ENCODE data around the gene PBRM1. TPM values are rescaled to one million over a fixed set of nuclear protein-coding genes. Genes with fewer than 3 reads are reported as not detected.
A peak's percentile ranks its signal among the peaks of the same experiment; 100 is the strongest.

The PBRM1 gene
- total RNA-seq, 2 experiments from 2014 or later: 75.7 to 91.1 TPM

DNA sequence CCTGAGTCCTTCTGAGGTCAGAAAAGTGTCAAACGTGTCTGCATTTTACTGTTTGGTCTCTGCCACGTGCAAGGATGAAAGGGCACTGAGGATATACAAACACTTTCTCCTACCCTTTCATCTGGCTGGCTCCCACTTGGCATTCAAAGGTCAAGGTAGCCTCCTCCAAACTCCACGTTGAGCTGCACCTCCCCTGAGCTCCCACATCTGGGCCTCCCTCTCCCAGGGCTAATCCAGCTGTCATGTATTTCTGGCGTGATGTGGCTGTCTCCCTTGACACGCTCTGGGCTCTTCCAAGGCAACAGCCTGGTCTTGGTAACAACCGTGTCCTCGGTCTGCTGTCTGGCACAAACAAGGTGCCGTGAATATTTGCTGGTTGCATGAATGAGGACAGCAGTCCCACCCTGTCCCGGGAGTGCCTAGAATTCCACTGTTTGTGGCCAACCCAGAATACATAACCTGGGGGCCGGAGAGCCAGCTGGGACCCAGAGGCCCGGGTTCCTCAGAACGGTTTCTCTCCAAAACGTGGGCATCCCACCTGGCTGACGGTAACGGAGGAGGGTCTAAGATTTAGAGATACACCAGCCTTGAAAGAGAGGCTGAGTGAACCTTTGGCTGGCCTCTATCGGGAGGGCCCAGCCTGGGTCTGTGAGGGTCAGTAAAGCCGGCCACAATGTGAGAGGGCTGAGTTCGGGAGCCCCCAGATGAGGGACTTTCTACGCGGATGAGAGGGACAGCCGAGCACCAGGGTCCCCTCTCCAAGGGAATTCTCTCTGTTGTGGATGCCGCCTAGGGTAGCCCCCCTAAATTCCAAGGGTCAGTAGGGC, 19.1 kb upstream of the PBRM1 start:
- no peak for TF ChIP-seq EZH2phosphoT487 (IDR thresholded peaks at IDR 0.05; ENCODE audit: borderline replicate concordance, low read depth, low read length)
- TF ChIP-seq, protein P1, sequence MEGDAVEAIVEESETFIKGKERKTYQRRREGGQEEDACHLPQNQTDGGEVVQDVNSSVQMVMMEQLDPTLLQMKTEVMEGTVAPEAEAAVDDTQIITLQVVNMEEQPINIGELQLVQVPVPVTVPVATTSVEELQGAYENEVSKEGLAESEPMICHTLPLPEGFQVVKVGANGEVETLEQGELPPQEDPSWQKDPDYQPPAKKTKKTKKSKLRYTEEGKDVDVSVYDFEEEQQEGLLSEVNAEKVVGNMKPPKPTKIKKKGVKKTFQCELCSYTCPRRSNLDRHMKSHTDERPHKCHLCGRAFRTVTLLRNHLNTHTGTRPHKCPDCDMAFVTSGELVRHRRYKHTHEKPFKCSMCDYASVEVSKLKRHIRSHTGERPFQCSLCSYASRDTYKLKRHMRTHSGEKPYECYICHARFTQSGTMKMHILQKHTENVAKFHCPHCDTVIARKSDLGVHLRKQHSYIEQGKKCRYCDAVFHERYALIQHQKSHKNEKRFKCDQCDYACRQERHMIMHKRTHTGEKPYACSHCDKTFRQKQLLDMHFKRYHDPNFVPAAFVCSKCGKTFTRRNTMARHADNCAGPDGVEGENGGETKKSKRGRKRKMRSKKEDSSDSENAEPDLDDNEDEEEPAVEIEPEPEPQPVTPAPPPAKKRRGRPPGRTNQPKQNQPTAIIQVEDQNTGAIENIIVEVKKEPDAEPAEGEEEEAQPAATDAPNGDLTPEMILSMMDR (conservative IDR thresholded peaks at IDR 0.05; ENCODE audit: low read length): no peak
- peak overlapping the region; percentile 95 for H3K4me3 ChIP-seq (ENCODE audit: low read depth, low read length, poor library complexity, severe bottlenecking)
- intact Hi-C loops (cut with micrococcal nuclease; ENCODE audit: unreplicated experiment): no loop called here
- peak; percentile 31 for DNase-seq (ENCODE audit: low spot score)
- ChIA-PET CTCF (ENCODE audit: unreplicated experiment) (no interaction called here), POLR2A (interaction anchor here (1.5 to 7.4 kb wide), 3 partner anchors 14 to 54 kb away, joined by 3 to 44 read pairs (median 4); no protein-coding TSS in a partner anchor)
- peaks cover 48% of the 10 kb centered on the region for H3K79me2 ChIP-seq (ENCODE audit: insufficient read depth, low read depth, low read length)
- BruUV-seq (replicated peaks): no TSS peak
- H3K4me1 ChIP-seq (ENCODE audit: insufficient read depth, low read length, poor library complexity, severe bottlenecking): peaks cover 38% of the 10 kb centered on the region
- H4K20me1 ChIP-seq (ENCODE audit: insufficient read depth, low read length): peaks cover 10% of the 10 kb centered on the region; the same call in 1 of the 2 replicates
- peak overlapping the region; percentile 63 for H2AFZ ChIP-seq (ENCODE audit: low read length)
- peak overlapping the region; percentile 63 for H3K27ac ChIP-seq (ENCODE audit: low read depth, low read length, poor library complexity, severe bottlenecking)
- peak overlapping the region; percentile 98 for H3K4me2 ChIP-seq (ENCODE audit: low read length)
- no peaks in the 10 kb centered on the region for H3K9me3 ChIP-seq (ENCODE audit: low read length)
- H3K36me3 ChIP-seq (ENCODE audit: insufficient read depth, low read length): peaks cover 22% of the 10 kb centered on the region
- no peaks in the 10 kb centered on the region for H3K9me2 ChIP-seq (ENCODE audit: insufficient read depth, low read length)

DNA sequence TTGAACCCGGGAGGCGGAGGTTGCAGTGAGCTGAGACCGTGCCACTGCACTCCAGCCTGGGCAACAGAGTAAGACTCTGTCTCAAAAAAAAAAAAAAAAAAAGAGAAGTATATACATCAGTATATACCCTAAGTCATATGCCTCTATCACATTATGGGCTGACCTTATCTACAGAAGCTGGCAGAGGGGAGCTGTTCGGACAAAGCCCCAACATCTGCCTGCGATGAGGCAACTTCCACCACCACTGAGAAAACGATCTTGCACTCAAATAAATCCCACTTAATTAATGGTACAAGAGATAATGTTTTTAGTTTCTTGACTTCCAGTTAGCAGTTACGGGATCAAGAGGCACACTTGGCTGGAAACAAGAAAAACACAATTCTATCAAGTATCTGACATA, 17.6 kb upstream of the PBRM1 start:
- H3K4me3 ChIP-seq (ENCODE audit: low read depth, low read length, poor library complexity, severe bottlenecking): no peak overlapping the region
- no peaks in the 10 kb centered on the region for H3K9me3 ChIP-seq (ENCODE audit: low read length)
- H3K9me2 ChIP-seq (ENCODE audit: insufficient read depth, low read length): no peaks in the 10 kb centered on the region
- H2AFZ ChIP-seq (ENCODE audit: low read length): no peak overlapping the region
- peak overlapping the region; percentile 98 for H3K4me2 ChIP-seq (ENCODE audit: low read length)
- peaks cover 31% of the 10 kb centered on the region for H3K4me1 ChIP-seq (ENCODE audit: insufficient read depth, low read length, poor library complexity, severe bottlenecking)
- BruUV-seq (replicated peaks): no TSS peak
- H4K20me1 ChIP-seq (ENCODE audit: insufficient read depth, low read length): peaks cover 10% of the 10 kb centered on the region; the same call in 1 of the 2 replicates
- DNase-seq (ENCODE audit: low spot score): no peak
- intact Hi-C loops (cut with micrococcal nuclease; ENCODE audit: unreplicated experiment): no loop called here
- H3K27ac ChIP-seq (ENCODE audit: low read depth, low read length, poor library complexity, severe bottlenecking): no peak overlapping the region
- H3K36me3 ChIP-seq (ENCODE audit: insufficient read depth, low read length): peaks cover 10% of the 10 kb centered on the region; the same call in 1 of the 2 replicates
- ChIA-PET CTCF (ENCODE audit: unreplicated experiment) (no interaction called here), POLR2A (interaction anchor here (7.4 kb wide), 1 partner anchor 12 kb away, joined by 44 read pairs; no protein-coding TSS in a partner anchor)
- H3K79me2 ChIP-seq (ENCODE audit: insufficient read depth, low read depth, low read length): peaks cover 41% of the 10 kb centered on the region
- TF ChIP-seq, protein P1 (conservative IDR thresholded peaks at IDR 0.05; ENCODE audit: low read length): no peak
- TF ChIP-seq EZH2phosphoT487 (IDR thresholded peaks at IDR 0.05; ENCODE audit: borderline replicate concordance, low read depth, low read length): no peak

DNA sequence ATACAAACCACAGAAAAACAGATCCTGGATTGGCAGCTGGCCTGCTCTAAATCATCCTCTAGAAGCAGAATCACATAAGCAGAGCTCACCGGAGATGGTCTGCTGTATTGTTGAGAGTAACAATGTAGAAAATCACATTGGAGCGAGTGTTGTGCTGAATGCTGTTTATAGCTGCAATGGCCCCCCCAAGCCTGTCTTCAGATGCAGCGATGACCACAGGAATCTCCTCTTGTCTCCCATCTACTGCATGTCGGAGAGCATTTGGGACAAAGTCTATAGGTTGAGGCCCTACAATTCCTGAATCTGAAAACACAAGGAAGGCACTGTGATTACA, 11.9 kb upstream of the PBRM1 start:
- H3K27ac ChIP-seq (ENCODE audit: low read depth, low read length, poor library complexity, severe bottlenecking): peak overlapping the region; percentile 34
- BruUV-seq (replicated peaks): no TSS peak
- H3K36me3 ChIP-seq (ENCODE audit: insufficient read depth, low read length): peaks cover 61% of the 10 kb centered on the region
- POLR2A ChIA-PET: interaction anchor here (1.0 kb wide), 2 partner anchors 10 kb away, joined by 6 to 9 read pairs; no protein-coding TSS in a partner anchor
- H3K4me1 ChIP-seq (ENCODE audit: insufficient read depth, low read length, poor library complexity, severe bottlenecking): peaks cover 14% of the 10 kb centered on the region
- no peak overlapping the region for H2AFZ ChIP-seq (ENCODE audit: low read length)
- peaks cover 3% of the 10 kb centered on the region; the same call in 1 of the 2 replicates for H3K79me2 ChIP-seq (ENCODE audit: insufficient read depth, low read depth, low read length)
- no peaks in the 10 kb centered on the region for H3K9me2 ChIP-seq (ENCODE audit: insufficient read depth, low read length)
- H3K9me3 ChIP-seq (ENCODE audit: low read length): no peaks in the 10 kb centered on the region
- no peak overlapping the region for H3K4me3 ChIP-seq (ENCODE audit: low read depth, low read length, poor library complexity, severe bottlenecking)
- H4K20me1 ChIP-seq (ENCODE audit: insufficient read depth, low read length): peaks cover 30% of the 10 kb centered on the region
- CTCF ChIA-PET (ENCODE audit: unreplicated experiment): interaction anchor here (1.0 kb wide), 1 partner anchor 14 kb away, joined by 3 read pairs; no protein-coding TSS in a partner anchor
- H3K4me2 ChIP-seq (ENCODE audit: low read length): no peak overlapping the region
- intact Hi-C loops (cut with micrococcal nuclease; ENCODE audit: unreplicated experiment): no loop called here
- no peak for TF ChIP-seq EZH2phosphoT487 (IDR thresholded peaks at IDR 0.05; ENCODE audit: borderline replicate concordance, low read depth, low read length)
- TF ChIP-seq, protein P1 (conservative IDR thresholded peaks at IDR 0.05; ENCODE audit: low read length): no peak
- no peak for DNase-seq (ENCODE audit: low spot score)
